ENCODE results near the gene USP17L20. TPM values are rescaled to one million over a fixed set of nuclear protein-coding genes. Genes with fewer than 3 reads are reported as not detected.
"Not testable (repeated sequence)": the region's sequence is repeated elsewhere in the genome, so short reads cannot be mapped to it uniquely, and the experiment has no call there.

Gene USP17L20, protein sequence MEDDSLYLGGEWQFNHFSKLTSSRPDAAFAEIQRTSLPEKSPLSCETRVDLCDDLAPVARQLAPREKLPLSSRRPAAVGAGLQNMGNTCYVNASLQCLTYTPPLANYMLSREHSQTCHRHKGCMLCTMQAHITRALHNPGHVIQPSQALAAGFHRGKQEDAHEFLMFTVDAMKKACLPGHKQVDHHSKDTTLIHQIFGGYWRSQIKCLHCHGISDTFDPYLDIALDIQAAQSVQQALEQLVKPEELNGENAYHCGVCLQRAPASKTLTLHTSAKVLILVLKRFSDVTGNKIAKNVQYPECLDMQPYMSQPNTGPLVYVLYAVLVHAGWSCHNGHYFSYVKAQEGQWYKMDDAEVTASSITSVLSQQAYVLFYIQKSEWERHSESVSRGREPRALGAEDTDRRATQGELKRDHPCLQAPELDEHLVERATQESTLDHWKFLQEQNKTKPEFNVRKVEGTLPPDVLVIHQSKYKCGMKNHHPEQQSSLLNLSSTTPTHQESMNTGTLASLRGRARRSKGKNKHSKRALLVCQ
- total RNA-seq = not detected
- polyA plus RNA-seq (2013, experiment 1 of 2) = not detected
- not detected for polyA plus RNA-seq (2013, experiment 2 of 2)
- long read RNA-seq, experiment 1 = 0 reads
- long read RNA-seq, experiment 2 = 0 reads
- long read RNA-seq, experiment 3 = 0 reads
- long read RNA-seq, experiment 4 = 0 reads

DNA sequence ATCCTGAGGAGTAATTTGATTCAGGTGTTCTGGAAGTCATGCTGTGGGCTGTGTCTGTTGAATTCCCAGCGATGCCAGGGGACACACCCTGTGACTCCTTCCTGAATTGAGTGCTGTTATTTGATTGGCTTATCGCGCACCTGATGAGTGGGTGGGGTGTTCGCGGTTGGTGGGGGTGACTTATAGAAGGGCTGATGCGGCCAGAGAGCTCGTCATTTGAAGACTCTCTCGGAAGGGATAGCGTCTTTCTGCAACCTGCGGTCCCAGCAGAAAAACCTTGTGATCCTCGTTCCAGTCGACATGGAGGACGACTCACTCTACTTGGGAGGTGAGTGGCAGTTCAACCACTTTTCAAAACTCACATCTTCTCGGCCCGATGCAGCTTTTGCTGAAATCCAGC lies at the start of gene USP17L20:
Gene USP17L20, plus strand, starts transcription at position 301 of the 400 bp plus-strand sequence. Its CDS starts 0 bp downstream, at position 301.
- H3K27ac ChIP-seq (ENCODE audit: low read depth, low read length); H3K9me3 ChIP-seq (ENCODE audit: control insufficient read depth, low read length); H3K27me3 ChIP-seq (ENCODE audit: control insufficient read depth, insufficient read depth, low read length, poor library complexity, severe bottlenecking); H3K4me3 ChIP-seq (ENCODE audit: low read length); H3K4me3 Mint-ChIP-seq; H3K27ac Mint-ChIP-seq; H3K36me3 Mint-ChIP-seq (ENCODE audit: low read depth); H3K27me3 Mint-ChIP-seq (ENCODE audit: insufficient read depth); H3K4me1 ChIP-seq (ENCODE audit: control insufficient read depth, insufficient read depth, low read length); H3K36me3 ChIP-seq (ENCODE audit: control insufficient read depth, insufficient read depth, low read length); DNase-seq; H3K9ac ChIP-seq (ENCODE audit: extremely low read depth, low read length, poor library complexity, severe bottlenecking); H3K9me3 Mint-ChIP-seq; H3K4me1 Mint-ChIP-seq: not testable (repeated sequence)
- WGBS, 2 experiments (ENCODE audit: insufficient coverage in 1 of 2, insufficient read length in 1 of 2) = no CpG with 5 or more reads among the region's 15 CpGs

DNA sequence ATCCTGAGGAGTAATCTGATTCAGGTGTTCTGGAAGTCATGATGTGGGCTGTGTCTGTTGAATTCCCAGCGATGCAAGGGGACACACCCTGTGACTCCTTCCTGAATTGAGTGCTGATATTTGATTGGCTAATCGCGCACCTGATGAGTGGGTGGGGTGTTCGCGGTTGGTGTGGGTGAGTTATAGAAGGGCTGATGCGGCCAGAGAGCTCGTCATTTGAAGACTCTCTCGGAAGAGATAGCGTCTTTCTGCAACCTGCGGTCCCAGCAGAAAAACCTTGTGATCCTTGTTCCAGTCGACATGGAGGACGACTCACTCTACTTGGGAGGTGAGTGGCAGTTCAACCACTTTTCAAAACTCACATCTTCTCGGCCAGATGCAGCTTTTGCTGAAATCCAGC lies 47.6 kb upstream of the USP17L20 start, which contains the start of gene USP17L10:
Gene USP17L10, plus strand, starts transcription at position 301 of the 400 bp plus-strand sequence. Its CDS starts 0 bp downstream, at position 301.
- not testable (repeated sequence) for H3K4me1 ChIP-seq (ENCODE audit: control insufficient read depth, insufficient read depth, low read length); H3K4me3 ChIP-seq (ENCODE audit: low read length); H3K4me3 Mint-ChIP-seq; H3K27ac ChIP-seq (ENCODE audit: low read depth, low read length); H3K9me3 Mint-ChIP-seq; H3K36me3 Mint-ChIP-seq (ENCODE audit: low read depth); H3K27me3 ChIP-seq (ENCODE audit: control insufficient read depth, insufficient read depth, low read length, poor library complexity, severe bottlenecking); H3K9ac ChIP-seq (ENCODE audit: extremely low read depth, low read length, poor library complexity, severe bottlenecking); H3K9me3 ChIP-seq (ENCODE audit: control insufficient read depth, low read length); H3K36me3 ChIP-seq (ENCODE audit: control insufficient read depth, insufficient read depth, low read length); H3K27me3 Mint-ChIP-seq (ENCODE audit: insufficient read depth); H3K27ac Mint-ChIP-seq; DNase-seq; H3K4me1 Mint-ChIP-seq
- WGBS, 2 experiments (ENCODE audit: insufficient coverage in 1 of 2, insufficient read length in 1 of 2) = no CpG with 5 or more reads among the region's 13 CpGs

DNA sequence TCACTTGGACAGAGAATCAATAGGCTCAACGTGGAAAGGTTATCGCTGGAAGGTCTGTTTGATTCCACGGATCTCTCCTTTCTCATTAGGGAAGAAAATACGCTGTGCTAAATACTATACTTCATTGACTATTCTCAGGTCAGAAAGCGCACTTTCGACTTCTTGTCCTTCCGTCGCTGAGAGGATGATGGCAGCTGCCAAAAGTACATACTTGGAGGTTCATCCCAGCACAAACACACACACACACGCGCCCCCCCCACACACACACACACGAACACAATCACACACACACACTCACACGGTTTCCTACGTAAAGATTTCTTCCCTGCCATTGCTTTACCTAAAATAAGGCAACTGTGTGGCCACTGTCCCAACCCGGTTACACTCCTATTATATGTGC lies 43.2 kb upstream of the USP17L20 start:
- not testable (repeated sequence) for H3K27ac Mint-ChIP-seq; H3K9me3 ChIP-seq (ENCODE audit: control insufficient read depth, low read length); H3K4me3 Mint-ChIP-seq; H3K27me3 Mint-ChIP-seq (ENCODE audit: insufficient read depth); H3K27ac ChIP-seq (ENCODE audit: low read depth, low read length); H3K36me3 Mint-ChIP-seq (ENCODE audit: low read depth); H3K9me3 Mint-ChIP-seq; H3K4me1 ChIP-seq (ENCODE audit: control insufficient read depth, insufficient read depth, low read length); H3K36me3 ChIP-seq (ENCODE audit: control insufficient read depth, insufficient read depth, low read length); DNase-seq; H3K4me3 ChIP-seq (ENCODE audit: low read length); H3K27me3 ChIP-seq (ENCODE audit: control insufficient read depth, insufficient read depth, low read length, poor library complexity, severe bottlenecking); H3K4me1 Mint-ChIP-seq; H3K9ac ChIP-seq (ENCODE audit: extremely low read depth, low read length, poor library complexity, severe bottlenecking)
- 92 to 100% methylated on average over 2 to 5 of the region's 14 CpGs for WGBS, 2 experiments (ENCODE audit: insufficient coverage in 1 of 2, insufficient read length in 1 of 2)

DNA sequence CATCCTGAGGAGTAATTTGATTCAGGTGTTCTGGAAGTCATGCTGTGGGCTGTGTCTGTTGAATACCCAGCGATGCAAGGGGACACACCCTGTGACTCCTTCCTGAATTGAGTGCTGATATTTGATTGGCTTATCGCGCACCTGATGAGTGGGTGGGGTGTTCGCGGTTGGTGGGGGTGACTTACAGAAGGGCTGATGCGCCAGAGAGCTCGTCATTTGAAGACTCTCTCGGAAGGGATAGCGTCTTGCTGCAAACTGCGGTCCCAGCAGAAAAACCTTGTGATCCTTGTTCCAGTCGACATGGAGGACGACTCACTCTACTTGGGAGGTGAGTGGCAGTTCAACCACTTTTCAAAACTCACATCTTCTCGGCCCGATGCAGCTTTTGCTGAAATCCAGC lies 42.8 kb upstream of the USP17L20 start, which contains the start of gene USP17L11:
Gene USP17L11, plus strand, starts transcription at position 301 of the 400 bp plus-strand sequence. Its CDS starts 0 bp downstream, at position 301.
- not testable (repeated sequence) for H3K27me3 Mint-ChIP-seq (ENCODE audit: insufficient read depth); H3K36me3 ChIP-seq (ENCODE audit: control insufficient read depth, insufficient read depth, low read length); H3K36me3 Mint-ChIP-seq (ENCODE audit: low read depth); H3K9me3 Mint-ChIP-seq; H3K4me1 ChIP-seq (ENCODE audit: control insufficient read depth, insufficient read depth, low read length); H3K4me3 Mint-ChIP-seq; H3K9ac ChIP-seq (ENCODE audit: extremely low read depth, low read length, poor library complexity, severe bottlenecking); H3K4me1 Mint-ChIP-seq; DNase-seq; H3K27me3 ChIP-seq (ENCODE audit: control insufficient read depth, insufficient read depth, low read length, poor library complexity, severe bottlenecking); H3K4me3 ChIP-seq (ENCODE audit: low read length); H3K27ac Mint-ChIP-seq; H3K27ac ChIP-seq (ENCODE audit: low read depth, low read length); H3K9me3 ChIP-seq (ENCODE audit: control insufficient read depth, low read length)
- WGBS, 2 experiments (ENCODE audit: insufficient coverage in 1 of 2, insufficient read length in 1 of 2) = no CpG with 5 or more reads among the region's 14 CpGs

DNA sequence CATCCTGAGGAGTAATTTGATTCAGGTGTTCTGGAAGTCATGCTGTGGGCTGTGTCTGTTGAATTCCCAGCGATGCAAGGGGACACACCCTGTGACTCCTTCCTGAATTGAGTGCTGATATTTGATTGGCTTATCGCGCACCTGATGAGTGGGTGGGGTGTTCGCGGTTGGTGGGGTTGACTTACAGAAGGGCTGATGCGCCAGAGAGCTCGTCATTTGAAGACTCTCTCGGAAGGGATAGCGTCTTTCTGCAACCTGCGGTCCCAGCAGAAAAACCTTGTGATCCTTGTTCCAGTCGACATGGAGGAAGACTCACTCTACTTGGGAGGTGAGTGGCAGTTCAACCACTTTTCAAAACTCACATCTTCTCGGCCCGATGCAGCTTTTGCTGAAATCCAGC lies 38.1 kb upstream of the USP17L20 start, which contains the start of gene USP17L12:
Gene USP17L12, plus strand, starts transcription at position 301 of the 400 bp plus-strand sequence. Its CDS starts 0 bp downstream, at position 301.
- not testable (repeated sequence) for H3K4me1 ChIP-seq (ENCODE audit: control insufficient read depth, insufficient read depth, low read length); H3K9me3 ChIP-seq (ENCODE audit: control insufficient read depth, low read length); H3K9me3 Mint-ChIP-seq; H3K36me3 Mint-ChIP-seq (ENCODE audit: low read depth); H3K4me3 Mint-ChIP-seq; H3K27ac ChIP-seq (ENCODE audit: low read depth, low read length); DNase-seq; H3K27me3 ChIP-seq (ENCODE audit: control insufficient read depth, insufficient read depth, low read length, poor library complexity, severe bottlenecking); H3K36me3 ChIP-seq (ENCODE audit: control insufficient read depth, insufficient read depth, low read length); H3K4me1 Mint-ChIP-seq; H3K27ac Mint-ChIP-seq; H3K9ac ChIP-seq (ENCODE audit: extremely low read depth, low read length, poor library complexity, severe bottlenecking); H3K4me3 ChIP-seq (ENCODE audit: low read length); H3K27me3 Mint-ChIP-seq (ENCODE audit: insufficient read depth)
- WGBS, 2 experiments (ENCODE audit: insufficient coverage in 1 of 2, insufficient read length in 1 of 2) = no CpG with 5 or more reads among the region's 13 CpGs

DNA sequence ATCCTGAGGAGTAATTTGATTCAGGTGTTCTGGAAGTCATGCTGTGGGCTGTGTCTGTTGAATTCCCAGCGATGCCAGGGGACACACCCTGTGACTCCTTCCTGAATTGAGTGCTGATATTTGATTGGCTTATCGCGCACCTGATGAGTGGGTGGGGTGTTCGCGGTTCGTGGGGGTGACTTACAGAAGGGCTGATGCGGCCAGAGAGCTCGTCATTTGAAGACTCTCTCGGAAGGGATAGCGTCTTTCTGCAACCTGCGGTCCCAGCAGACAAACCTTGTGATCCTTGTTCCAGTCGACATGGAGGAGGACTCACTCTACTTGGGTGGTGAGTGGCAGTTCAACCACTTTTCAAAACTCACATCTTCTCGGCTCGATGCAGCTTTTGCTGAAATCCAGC lies 33.3 kb upstream of the USP17L20 start, which contains the start of gene USP17L13:
Gene USP17L13, plus strand, starts transcription at position 301 of the 400 bp plus-strand sequence. Its CDS starts 0 bp downstream, at position 301.
- H3K36me3 ChIP-seq (ENCODE audit: control insufficient read depth, insufficient read depth, low read length); H3K4me1 ChIP-seq (ENCODE audit: control insufficient read depth, insufficient read depth, low read length); H3K27ac ChIP-seq (ENCODE audit: low read depth, low read length); DNase-seq; H3K27ac Mint-ChIP-seq; H3K4me3 Mint-ChIP-seq; H3K27me3 ChIP-seq (ENCODE audit: control insufficient read depth, insufficient read depth, low read length, poor library complexity, severe bottlenecking); H3K4me1 Mint-ChIP-seq; H3K27me3 Mint-ChIP-seq (ENCODE audit: insufficient read depth); H3K9me3 ChIP-seq (ENCODE audit: control insufficient read depth, low read length); H3K36me3 Mint-ChIP-seq (ENCODE audit: low read depth); H3K9ac ChIP-seq (ENCODE audit: extremely low read depth, low read length, poor library complexity, severe bottlenecking); H3K9me3 Mint-ChIP-seq; H3K4me3 ChIP-seq (ENCODE audit: low read length): not testable (repeated sequence)
- WGBS, 2 experiments (ENCODE audit: insufficient coverage in 1 of 2, insufficient read length in 1 of 2) = no CpG with 5 or more reads among the region's 14 CpGs
